Measurements from ENCODE around the gene ADAMTS14.
"Not testable (repeated sequence)": the region's sequence is repeated elsewhere in the genome, so short reads cannot be mapped to it uniquely, and the experiment has no call there.

ADAMTS14 gene

DNA sequence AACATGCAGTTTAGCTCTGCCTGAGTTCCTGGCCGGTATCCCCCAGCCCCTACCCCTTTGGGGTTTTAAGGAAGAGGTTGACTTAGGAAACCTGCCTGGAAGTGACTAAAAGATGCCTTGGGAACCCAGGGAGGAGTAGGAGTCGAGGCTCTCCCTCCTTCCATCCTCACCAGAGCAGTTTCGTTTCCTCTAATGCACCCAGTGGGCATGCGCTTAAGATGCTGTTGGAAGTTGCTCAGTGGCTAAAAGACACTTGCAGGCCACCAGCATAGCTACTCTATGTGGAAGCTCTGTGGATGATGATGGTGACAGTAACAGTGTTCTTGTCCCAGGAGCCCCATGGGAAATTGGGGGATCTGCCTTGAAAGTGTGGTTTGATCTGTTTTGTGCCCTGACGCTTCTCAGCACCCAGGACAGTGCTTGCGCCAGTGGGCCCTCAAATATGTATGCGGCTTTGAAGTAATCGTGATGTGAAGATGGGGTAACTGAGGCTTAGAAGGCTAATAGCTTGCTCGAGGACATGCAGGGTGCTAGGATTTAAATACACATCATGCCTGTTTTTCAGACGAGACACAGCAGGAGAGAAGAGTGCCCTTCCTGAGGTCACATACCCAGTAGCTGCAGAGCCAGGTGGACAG is 80.8 kb downstream of the ADAMTS14 start:
- DNase-seq, result no peak

DNA sequence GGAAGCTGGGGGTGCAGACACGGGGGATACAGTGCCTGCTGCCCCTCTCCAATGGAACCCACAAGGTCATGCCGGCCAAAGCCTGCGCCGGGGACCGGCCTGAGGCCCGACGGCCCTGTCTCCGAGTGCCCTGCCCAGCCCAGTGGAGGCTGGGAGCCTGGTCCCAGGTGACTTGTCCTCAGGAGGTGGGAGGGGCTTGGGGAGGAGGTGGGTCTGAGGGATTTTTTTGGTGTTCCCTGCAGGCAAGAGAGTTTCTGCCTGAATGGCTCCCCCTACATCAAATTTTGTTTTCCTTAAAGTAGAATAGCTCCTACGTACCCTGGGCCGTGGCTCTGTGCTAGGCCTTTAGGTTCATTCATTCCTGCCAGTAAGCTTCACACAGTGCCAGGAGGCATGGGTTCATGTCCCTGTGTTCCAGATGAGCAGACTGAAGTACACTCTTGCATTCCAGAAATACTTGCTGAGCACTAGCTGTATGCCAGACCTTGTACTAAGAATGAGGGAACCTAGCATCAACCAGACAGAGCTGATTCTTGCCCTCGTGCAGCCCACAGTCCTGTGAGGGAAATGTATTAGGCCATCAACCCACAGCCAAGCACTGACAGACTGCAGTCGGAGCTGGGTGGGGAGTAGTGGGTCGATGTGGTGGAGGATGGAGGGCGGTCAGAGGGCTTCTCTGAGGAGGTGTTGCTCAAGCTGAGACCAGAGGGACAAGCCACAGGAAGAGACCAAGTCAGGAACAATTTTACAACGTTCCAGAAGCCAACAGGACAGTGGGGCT is 81.7 kb downstream of the ADAMTS14 start:
- no peak for DNase-seq

DNA sequence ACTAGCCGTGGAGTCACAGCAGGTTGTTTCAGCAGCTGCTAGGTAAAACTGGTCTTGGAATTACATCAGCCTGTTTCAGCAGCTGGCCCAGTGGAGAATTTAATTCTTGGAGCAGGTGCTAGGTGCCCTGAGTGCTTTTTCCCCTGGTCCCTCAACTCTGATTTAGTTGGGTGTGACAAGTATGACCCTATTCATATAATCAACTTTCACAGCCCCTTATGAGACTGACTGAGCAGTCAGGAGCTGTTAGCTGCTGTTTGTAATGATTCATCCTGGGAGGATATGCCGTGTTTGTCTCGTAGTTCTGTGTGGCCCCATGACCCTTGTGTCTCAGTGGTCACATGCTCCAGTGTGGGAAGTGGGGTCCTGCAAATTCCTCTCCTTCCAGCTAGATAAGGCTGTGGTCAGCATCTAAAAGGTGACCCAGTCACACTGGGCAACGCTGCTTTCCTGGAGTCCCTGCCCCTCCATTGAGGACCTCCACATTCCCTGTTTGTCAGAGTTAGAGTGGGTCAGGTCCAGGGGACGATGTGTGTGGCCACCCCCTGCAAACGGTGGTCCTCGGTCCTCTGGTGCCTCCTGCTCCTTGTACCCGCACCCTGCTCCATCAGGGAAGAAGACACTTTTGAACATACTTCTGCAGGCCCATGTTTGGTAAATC is 84.5 kb downstream of the ADAMTS14 start:
- DNase-seq, result peak; percentile 41

DNA sequence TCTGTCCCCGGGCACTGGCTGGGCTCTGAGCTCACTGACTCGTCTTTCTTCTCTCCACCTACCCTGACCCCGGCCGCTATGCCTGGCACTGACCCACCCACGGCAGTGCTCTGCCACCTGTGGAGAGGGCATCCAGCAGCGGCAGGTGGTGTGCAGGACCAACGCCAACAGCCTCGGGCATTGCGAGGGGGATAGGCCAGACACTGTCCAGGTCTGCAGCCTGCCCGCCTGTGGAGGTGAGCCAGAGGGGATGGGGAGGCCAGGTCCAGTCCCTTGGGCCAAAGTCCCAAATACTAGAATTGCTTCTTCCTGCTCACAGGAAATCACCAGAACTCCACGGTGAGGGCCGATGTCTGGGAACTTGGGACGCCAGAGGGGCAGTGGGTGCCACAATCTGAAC is 85.5 kb downstream of the ADAMTS14 start:
- no peak for DNase-seq

DNA sequence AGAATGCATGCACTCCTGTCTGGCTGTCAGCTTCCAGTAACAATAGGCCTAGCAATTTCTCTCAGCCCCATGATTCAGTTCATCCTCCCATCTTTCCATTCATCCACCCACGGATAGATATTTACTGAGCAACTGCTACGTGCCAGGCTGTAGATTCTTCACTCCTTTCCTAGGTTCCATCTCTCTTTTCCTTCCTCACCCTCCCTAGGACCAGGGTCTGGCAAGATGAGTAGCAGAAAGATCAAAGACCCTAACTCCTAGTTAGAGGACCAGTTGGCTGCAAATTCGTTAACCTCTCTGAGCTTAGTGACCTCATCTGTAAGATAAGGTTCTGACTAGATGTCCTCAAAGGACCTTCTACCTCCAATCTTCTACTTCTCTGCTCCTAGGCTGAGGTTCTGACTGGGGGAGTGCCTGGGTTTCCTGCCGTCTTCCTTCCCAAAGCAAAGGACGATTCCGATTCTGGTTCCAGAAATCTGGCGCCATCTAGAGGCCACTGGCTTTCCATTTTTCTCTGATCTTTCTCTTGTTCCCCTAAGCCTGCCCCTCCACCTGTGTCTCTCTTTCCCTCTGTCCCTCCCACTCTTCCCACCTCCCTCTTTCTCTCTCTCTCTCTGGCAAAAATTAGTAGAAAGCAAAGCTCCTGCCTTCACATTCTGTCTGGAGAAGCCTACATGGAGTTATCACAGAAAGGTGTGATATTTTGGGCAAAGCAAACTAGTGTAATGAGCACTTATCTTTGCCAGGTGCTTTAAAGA is 86.6 kb downstream of the ADAMTS14 start:
- DNase-seq, result peak; percentile 72

DNA sequence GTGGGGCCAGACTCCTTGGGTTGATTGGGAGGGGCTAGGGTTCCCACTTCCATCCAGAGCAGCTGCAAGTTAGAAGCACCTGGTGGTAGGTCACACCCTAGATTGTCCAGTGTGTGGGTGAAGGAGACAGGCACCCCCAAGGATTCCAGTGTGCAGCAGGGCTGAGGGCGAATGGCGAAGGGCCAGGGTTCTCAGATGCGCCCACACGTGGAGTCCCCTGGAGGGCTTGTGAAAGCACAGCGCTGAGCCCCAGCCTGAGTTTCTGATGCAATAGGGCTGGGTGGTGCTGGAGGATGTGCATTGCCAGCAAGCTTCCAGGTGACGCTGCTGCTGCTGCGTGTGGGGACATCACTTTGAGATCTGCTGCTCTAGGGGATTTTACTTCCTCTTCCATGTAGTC is 87.5 kb downstream of the ADAMTS14 start:
- DNase-seq, result no peak

DNA sequence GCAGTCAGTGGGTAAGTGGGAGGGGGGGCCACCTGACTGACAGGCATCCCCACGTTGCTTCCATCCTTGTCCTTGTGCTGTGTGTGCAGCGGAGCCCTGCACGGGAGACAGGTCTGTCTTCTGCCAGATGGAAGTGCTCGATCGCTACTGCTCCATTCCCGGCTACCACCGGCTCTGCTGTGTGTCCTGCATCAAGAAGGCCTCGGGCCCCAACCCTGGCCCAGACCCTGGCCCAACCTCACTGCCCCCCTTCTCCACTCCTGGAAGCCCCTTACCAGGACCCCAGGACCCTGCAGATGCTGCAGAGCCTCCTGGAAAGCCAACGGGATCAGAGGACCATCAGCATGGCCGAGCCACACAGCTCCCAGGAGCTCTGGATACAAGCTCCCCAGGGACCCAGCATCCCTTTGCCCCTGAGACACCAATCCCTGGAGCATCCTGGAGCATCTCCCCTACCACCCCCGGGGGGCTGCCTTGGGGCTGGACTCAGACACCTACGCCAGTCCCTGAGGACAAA is 88.0 kb downstream of the ADAMTS14 start:
- DNase-seq, result no peak

DNA sequence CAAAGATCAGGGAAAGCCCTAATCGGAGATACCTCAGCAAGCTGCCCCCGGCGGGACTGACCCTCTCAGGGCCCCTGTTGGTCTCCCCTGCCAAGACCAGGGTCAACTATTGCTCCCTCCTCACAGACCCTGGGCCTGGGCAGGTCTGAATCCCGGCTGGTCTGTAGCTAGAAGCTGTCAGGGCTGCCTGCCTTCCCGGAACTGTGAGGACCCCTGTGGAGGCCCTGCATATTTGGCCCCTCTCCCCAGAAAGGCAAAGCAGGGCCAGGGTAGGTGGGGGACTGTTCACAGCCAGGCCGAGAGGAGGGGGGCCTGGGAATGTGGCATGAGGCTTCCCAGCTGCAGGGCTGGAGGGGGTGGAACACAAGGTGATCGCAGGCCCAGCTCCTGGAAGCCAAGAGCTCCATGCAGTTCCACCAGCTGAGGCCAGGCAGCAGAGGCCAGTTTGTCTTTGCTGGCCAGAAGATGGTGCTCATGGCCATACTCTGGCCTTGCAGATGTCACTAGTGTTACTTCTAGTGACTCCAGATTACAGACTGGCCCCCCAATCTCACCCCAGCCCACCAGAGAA is 88.8 kb downstream of the ADAMTS14 start:
- no peak for DNase-seq

DNA sequence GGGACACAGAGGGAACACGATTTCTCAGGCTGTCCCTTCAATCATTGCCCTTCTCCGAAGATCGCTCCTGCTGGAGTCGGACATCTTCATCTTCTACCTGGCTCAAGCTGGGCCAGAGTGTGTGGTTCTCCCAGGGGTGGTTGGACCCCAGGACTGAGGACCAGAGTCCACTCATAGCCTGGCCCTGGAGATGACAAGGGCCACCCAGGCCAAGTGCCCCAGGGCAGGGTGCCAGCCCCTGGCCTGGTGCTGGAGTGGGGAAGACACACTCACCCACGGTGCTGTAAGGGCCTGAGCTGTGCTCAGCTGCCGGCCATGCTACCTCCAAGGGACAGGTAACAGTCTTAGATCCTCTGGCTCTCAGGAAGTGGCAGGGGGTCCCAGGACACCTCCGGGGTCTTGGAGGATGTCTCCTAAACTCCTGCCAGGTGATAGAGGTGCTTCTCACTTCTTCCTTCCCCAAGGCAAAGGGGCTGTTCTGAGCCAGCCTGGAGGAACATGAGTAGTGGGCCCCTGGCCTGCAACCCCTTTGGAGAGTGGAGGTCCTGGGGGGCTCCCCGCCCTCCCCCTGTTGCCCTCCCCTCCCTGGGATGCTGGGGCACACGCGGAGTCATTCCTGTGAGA is 89.5 kb downstream of the ADAMTS14 start:
- no peak for DNase-seq

DNA sequence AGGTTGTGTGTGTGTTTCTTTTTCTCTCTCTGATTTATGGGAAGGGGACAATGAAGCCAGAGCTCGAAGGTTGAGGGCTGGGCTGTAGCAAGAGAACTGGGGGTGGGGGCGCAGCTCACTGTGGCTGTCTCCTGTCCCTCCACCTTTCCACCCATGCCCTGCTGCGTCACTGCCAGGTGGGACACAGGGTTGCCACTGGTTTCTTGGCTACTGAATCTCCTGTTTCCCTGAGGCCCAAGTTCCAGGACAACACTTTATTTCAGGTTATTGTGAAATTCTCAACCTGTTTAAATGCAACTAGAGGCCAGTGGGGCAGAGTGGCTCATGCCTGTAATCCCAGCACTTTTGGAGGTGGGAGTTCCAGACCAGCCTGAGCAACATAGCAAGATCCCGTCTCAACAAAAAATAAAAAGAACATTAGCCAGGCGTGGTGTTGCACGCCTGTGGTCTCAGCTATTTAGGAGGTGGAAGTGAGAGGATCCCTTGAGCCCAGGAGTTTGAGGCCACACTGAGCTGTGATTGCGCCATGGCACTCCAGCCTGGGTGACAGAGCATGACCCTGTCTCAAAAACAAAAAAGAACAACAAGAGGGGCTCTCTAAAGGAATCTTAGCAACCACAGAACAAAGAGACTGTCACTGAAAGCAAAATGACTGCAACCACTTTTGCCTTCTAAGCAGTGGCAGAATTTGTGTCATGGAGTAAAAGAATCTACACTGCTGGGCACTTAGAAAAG is 90.3 kb downstream of the ADAMTS14 start:
- DNase-seq, result no peak

DNA sequence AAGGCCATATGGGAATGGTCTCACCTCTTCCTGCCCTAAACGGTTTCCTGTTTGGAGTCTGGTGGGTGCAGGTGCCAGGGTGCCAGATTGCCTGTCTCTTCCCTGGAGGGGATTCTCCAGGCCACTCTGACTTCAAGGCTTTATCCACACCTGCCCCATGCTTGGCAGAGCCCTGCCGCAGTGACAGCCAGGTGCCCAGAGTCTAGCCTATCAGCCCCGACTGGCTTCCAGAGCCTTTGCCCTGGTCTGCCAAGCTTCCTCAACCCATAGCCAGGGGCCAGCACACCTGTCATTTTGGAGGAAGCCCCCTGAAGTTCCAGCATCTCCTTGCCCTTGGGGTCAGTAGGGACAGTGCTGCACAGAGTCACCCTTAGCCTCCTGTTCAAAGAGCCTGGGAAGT is 91.3 kb downstream of the ADAMTS14 start:
- DNase-seq, result no peak

DNA sequence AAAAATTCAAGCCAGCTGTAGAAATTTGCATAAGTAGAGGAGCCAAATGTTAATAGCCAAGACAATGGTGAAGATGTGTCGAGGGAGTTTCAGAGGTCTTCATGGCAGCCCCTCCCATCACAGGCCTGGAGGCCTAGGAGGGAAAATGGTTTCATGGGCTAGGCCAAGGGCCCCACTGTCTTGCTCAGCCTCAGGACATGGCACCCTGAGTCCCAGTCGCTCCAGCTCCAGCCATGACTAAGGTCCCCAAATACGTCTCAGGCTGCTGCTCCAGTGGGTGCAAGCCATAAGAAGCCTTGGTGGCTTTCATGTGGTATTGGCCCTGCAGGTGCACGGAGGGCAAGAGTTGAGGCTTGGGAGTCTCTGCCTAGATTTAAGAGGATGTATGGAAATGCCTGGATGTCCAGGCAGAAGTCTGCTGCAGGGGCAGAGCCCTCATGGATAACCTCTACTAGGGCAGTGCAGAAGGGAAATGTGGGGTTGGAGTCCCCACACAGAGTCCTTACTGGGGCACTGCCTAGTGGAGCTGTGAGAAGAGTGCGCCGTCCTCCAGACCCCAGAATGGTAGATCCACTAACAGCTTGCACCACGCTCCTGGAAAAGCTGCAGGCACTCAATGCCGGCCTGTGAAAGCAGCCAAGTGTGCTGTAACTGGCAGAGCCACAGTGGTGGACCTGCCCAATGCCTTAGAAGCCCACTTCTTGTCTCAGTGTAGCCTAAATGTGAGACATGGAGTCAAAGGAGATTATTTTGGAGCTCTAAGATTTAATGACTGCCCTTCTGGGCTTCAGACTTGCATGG is 93.7 kb downstream of the ADAMTS14 start:
- DNase-seq, result no peak

DNA sequence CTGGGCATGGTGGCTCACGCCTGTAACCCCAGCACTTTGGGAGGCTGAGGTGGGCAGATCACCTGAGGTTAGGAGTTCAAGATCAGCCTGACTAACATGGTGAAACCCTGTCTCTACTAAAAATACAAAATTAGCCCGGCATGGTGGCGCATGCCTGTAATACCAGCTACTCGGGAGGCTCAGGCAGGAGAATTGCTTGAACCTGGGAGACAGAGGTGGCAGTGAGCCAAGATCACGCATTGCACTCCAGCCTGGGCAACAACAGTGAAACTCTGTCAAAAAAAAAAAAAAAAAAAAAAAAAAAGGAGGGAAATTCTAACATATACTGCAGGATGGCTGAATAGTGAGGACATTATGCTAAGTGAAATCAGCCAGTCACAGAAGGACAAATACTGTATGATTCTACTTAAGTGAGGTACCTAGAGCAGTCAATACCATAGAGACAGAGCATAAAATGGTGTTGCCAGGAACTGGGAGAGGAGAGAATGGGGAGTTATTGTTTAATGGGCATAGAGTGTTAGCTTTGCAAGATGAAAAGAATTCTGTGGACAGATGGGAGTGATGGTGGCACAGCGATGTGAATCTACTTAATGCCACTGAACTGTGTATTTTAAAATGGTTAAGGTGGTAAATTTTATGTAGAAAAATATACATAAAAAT is 95.8 kb downstream of the ADAMTS14 start:
- not testable (repeated sequence) for DNase-seq

DNA sequence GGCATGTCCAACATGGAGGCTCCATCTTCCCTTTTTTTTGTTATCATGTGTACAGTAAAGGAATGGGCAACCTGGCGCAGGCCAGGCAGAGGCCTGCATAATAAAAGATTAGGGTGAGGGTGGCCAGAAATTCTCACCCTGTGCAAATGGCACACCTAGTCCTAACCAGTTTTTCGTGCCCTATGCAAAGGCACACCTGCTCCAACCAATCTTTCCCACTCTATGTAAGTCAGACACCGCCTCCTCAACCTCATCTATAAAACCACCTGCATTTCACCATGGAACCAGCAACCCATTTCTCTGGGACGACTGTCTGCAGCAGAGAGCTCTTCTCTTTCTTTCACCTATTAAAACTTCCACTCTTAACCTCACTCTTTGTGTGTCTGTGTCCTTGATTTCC is 96.8 kb downstream of the ADAMTS14 start:
- no peak for DNase-seq

DNA sequence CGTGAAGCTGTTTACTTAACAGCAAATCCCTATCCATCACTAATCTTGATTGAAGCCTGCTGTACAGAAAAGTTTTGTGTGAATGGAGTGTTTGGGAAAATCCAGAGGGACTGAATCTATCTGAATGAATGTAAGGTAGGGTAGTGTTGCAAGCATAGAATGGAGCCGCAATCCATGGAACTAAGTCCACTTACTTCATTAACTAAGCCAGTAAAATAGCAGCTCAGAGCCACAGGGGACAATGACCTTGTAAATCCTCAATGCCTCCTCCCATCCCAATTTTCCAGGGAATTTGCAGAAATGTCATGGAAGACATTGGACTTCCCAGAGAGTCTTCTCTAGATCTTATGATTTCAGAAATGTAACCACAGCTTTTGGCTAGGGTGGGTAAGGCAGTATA is 97.7 kb downstream of the ADAMTS14 start:
- DNase-seq, result no peak

DNA sequence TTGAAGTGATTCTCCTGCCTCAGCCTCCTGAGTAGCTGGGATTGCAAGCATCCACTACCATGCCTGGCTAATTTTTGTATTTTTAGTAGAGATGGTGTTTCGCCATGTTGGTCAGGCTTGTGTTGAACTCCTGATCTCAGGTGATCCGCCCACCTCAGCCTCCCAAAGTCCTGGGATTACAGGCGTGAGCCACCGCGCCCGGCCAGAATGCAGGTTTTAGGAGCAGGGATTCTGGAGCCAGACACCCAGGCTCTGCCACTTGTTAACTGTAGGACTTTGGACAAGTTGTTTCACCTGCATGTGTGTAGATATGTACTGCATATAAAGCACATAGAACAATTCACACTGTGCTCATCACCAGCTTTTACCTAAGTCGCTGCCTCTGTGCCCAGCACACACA is 98.2 kb downstream of the ADAMTS14 start:
- DNase-seq, result not testable (repeated sequence)

DNA sequence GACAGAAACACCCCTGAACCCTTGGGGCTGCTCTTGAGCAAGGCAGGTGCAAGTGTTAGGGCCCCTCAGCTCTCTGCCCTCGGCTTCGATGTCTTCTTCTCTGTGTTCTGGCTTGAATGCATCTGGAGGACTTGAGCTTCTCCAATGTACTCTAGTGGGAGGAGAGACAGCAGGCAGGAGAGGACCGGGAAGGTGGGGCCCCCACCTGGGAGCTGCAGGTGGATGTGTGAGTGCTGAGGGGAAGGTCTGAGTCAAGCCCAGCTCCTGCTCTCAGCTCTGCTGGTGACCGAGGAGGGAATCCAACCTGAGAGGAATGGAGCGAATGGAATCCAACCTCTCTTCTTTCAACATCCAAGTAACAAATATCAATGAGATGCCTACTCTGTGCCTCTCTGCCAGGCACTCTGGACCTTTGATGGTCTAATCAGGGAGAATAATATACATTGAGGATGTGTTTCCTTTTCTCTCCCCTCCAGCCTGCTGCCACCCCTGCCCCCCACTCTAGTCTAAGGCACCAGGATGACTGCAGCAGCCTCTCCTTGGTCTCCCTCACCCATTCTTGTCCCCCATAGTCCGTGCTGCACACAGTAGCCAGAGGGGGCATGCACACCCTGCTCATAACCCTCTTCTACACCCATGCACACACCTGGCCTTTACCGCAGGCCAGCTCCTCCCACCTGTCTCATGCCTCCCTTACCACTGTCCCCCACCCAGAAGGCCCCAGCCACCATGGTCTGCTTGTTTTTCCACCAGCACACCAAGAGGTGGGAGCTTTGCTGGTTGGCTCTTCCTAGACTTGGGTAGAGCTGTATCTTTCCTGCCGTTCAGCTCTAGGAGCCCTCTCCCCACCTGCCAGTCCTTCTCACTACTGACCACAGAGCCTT is 99.2 kb downstream of the ADAMTS14 start:
- DNase-seq, result peak; percentile 13

DNA sequence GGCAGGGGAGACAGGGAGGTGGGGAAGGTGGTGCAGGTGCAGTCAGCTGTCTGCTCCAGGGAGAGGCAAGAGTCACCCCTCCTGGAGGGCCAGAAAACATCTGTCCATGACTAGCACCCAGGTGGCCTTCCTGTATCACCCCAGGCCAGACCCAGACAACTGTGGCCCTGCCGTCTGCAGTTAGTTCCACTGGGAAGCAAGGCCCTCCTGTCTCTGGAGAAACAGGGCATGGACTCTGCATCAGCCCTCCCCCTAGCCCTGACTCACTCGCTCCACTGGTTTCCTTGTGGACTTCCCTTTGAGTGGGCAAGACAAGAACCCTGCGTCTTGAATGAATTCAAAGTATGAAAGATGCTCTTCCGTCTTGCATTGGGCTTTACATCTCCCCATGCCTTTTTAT is 100.3 kb downstream of the ADAMTS14 start:
- DNase-seq, result peak; percentile 37

DNA sequence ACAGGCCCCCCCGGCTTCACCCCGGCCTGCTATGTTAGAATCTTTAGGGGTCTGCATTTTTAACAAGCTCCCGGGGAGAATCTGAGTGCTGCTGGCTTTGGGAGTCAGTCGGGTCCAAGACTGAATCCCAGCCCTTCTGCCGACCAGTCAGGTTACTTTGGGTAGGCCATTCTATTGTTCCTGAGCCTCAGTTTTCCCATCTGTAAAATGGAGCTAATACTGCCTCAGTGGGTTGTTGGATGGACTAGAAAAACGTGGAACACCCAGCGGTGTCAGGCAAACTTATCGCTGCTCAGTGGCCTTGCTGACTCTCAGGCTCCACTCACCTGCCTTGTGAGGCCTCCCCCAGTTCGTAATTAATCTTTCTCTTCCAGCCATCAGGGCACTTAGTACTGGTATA is 101.2 kb downstream of the ADAMTS14 start:
- DNase-seq, result no peak
